Uterus (tissue), 4 donors: ENCODE data around the gene PTRH1. TPM values are rescaled to one million over a fixed set of nuclear protein-coding genes. Genes with fewer than 3 reads are reported as not detected.
"Not testable (repeated sequence)": the region's sequence is repeated elsewhere in the genome, so short reads cannot be mapped to it uniquely, and the experiment has no call there.

Experiments
- DNase-seq, 2 donors: peaks; one replicate each; pipeline ENCODE4 v3.0.0-alpha.2; 2019 to 2020
- H3K27ac ChIP-seq, 2 donors: fragments of 200-600 bp; sonication (generic); 1 replicate in 1 of 2; 2 replicates in 1 of 2; pipeline ENCODE4 v1.5.1; 2016 to 2018
- H3K27me3 ChIP-seq, 2 donors: fragments of 200-600 bp; sonication (generic); one replicate each; pipeline ENCODE4 v1.5.1; 2018 to 2019; ENCODE audit warnings: control low read depth in 1 of 2
- H3K36me3 ChIP-seq, 2 donors: fragments of 200-600 bp; sonication (generic); one replicate each; pipeline ENCODE4 v1.5.1; 2019; ENCODE audit warnings: control low read depth in 1 of 2
- H3K4me1 ChIP-seq, 2 donors: fragments of 200-600 bp; sonication (generic); one replicate each; pipeline ENCODE4 v1.5.1; 2018 to 2019; ENCODE audit warnings: control low read depth in 1 of 2
- H3K4me3 ChIP-seq, 2 donors: fragments of 200-600 bp; sonication (generic); 1 replicate in 1 of 2; 2 replicates in 1 of 2; pipeline ENCODE4 v1.5.1; 2018 to 2019; ENCODE audit warnings: mild to moderate bottlenecking in 1 of 2
- H3K9me3 ChIP-seq, 2 donors: fragments of 200-600 bp; sonication (generic); one replicate each; pipeline ENCODE4 v1.5.1; 2019; ENCODE audit warnings: control low read depth in 1 of 2
- POLR2A ChIP-seq, 2 donors: fragments of 450-650 bp; IDR thresholded peaks; one replicate each; pipeline ENCODE4 v1.6.1; 2016; ENCODE audit warnings: antibody characterized with exemption in 2 of 2, mild to moderate bottlenecking in 1 of 2, moderate library complexity in 1 of 2
- intact Hi-C: fragments of 100-400 bp; cut with DNase I; formaldehyde crosslinking; loops from one replicate; pipeline ENCODE4 v1.15.1; 2023; ENCODE audit warnings: low total_unique reads
- total RNA-seq, 4 donors: library from RNA; depleted of rRNA in 3 of 4; stranded (reverse); fragments of >200 nt in 3 of 4; gene quantifications; one replicate each; pipeline versions ENCODE4 v1.1.0 to v1.2.4, GENCODE V29; 2014 to 2023
- TF ChIP-seq, protein P1 (sequence below), 4 experiments: fragments of 200-600 bp in 2 of 4; fragments of 450-650 bp in 2 of 4; sonication (generic) in 2 of 4; IDR thresholded peaks; one replicate each; pipeline ENCODE4 v1.5.1; 2016 to 2019; ENCODE audit warnings: antibody characterized with exemption in 4 of 4, mild to moderate bottlenecking in 2 of 4, moderate library complexity in 1 of 4
- donor health status: DM: yes; HTN: yes; CAD: no.

Gene PTRH1
- total RNA-seq, 4 donors from 2014 or later, result 3.8 to 18.4 (median 10.4) TPM

DNA sequence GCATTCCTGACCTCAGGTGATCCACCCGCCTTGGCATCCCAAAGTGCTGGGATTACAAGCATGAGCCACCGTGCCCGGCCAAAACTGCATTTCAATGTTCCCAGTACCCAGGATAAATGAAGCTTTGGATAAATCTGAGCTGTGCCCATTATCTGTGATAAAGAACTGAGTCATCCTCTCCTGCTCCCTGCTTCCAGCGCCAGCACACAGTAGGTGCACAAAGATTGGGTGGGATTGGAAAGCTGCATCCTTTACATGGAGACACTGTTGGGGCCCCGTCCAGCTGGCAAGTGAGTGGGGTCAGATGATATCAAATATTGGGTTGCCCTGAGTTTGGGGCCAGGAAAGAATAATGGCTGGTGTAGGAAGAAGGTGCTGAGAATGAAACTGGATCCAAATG is 45.6 kb upstream of the PTRH1 start:
- no peaks in the 10 kb centered on the region for H3K36me3 ChIP-seq
- no peak overlapping the region for H3K4me3 ChIP-seq
- no peaks in the 10 kb centered on the region for H3K9me3 ChIP-seq
- H3K27me3 ChIP-seq, result no peaks in the 10 kb centered on the region
- H3K27ac ChIP-seq, result peak overlapping the region in 1 of 2 donors; percentile 68
- intact Hi-C loops, result no loop called here
- no peak for TF ChIP-seq POLR2A (IDR thresholded peaks at IDR 0.05)
- TF ChIP-seq, protein P1, sequence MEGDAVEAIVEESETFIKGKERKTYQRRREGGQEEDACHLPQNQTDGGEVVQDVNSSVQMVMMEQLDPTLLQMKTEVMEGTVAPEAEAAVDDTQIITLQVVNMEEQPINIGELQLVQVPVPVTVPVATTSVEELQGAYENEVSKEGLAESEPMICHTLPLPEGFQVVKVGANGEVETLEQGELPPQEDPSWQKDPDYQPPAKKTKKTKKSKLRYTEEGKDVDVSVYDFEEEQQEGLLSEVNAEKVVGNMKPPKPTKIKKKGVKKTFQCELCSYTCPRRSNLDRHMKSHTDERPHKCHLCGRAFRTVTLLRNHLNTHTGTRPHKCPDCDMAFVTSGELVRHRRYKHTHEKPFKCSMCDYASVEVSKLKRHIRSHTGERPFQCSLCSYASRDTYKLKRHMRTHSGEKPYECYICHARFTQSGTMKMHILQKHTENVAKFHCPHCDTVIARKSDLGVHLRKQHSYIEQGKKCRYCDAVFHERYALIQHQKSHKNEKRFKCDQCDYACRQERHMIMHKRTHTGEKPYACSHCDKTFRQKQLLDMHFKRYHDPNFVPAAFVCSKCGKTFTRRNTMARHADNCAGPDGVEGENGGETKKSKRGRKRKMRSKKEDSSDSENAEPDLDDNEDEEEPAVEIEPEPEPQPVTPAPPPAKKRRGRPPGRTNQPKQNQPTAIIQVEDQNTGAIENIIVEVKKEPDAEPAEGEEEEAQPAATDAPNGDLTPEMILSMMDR (IDR thresholded peaks at IDR 0.05), result no peak
- no peaks in the 10 kb centered on the region for H3K4me1 ChIP-seq
- no peak for DNase-seq

DNA sequence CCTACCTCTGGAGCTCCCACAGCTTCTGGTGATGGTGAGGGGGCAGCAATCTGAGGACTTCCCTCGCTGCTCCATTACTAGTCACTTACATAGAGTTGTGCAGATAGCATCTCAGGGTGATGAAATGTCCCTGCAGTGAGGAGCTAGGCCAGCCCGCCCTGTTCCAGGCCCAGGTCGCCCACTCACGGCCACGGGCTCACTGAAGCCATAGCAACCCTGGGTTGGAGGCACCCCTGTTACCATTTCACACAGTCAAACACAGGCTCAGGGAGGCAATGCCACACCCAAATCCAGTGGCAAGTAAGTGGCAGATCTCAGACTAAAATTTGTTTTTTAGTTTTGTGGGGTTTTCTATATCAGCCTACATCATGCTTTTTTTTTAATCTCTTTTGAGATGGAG is 43.4 kb upstream of the PTRH1 start:
- Histone ChIP-seq H3K27ac (no peak overlapping the region), H3K9me3 (no peaks in the 10 kb centered on the region), H3K27me3 (peaks cover 0 to 8% of the 10 kb centered on the region in 2 donors), H3K4me1 (peaks cover 0 to 9% of the 10 kb centered on the region in 2 donors), H3K36me3 (no peaks in the 10 kb centered on the region), H3K4me3 (no peak overlapping the region)
- intact Hi-C loops, result no loop called here
- TF ChIP-seq, protein P1 (IDR thresholded peaks at IDR 0.05), result no peak
- no peak for TF ChIP-seq POLR2A (IDR thresholded peaks at IDR 0.05)
- DNase-seq, result no peak

DNA sequence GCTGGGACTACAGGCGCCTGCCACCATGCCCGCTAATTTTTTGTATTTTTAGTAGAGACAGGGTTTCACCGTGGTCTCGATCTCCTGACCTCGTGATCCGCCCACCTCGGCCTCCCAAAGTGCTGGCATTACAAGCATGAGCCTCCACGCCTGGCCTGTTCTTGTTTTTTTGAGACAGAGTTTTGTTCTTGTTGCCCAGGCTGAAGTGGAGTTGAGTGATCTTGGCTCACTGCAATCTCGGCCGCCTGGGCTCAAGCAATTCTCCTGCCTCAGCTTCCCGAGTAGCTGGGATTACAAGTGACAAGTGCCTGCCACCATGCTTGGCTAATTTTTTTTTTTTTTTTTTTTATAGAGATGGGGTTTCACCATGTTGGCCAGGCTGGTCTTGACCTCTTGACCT is 41.3 kb upstream of the PTRH1 start:
- DNase-seq, H3K27ac ChIP-seq, H3K36me3 ChIP-seq, intact Hi-C loops, H3K27me3 ChIP-seq, H3K9me3 ChIP-seq, H3K4me1 ChIP-seq, H3K4me3 ChIP-seq: not testable (repeated sequence)

DNA sequence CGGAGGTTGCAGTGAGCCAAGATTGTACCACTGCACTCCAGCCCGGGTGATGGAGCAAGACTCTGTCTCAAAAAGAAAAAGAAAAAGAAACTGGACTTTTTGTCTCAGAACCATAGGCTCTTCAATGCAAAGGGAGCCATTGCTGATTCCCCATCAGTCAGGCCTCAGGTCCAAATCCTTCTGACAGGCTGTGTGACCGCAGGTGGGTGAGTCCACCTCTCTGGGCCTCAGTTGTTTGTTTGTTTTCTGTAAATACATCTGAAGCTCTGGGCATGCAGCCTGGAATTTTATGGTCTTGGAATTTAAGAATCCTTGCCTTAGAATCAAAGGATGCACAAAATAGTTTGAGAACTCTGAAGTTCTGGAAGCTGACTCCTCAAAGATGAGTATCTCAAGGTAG is 40.8 kb upstream of the PTRH1 start:
- intact Hi-C loops, result no loop called here
- Histone ChIP-seq H3K36me3 (no peaks in the 10 kb centered on the region), H3K4me1 (peaks cover 0 to 9% of the 10 kb centered on the region in 2 donors), H3K27me3 (peaks cover 0 to 8% of the 10 kb centered on the region in 2 donors), H3K27ac (no peak overlapping the region), H3K4me3 (no peak overlapping the region), H3K9me3 (no peaks in the 10 kb centered on the region)
- DNase-seq, result no peak
- TF ChIP-seq POLR2A (IDR thresholded peaks at IDR 0.05), result no peak
- TF ChIP-seq, protein P1 (IDR thresholded peaks at IDR 0.05), result no peak

DNA sequence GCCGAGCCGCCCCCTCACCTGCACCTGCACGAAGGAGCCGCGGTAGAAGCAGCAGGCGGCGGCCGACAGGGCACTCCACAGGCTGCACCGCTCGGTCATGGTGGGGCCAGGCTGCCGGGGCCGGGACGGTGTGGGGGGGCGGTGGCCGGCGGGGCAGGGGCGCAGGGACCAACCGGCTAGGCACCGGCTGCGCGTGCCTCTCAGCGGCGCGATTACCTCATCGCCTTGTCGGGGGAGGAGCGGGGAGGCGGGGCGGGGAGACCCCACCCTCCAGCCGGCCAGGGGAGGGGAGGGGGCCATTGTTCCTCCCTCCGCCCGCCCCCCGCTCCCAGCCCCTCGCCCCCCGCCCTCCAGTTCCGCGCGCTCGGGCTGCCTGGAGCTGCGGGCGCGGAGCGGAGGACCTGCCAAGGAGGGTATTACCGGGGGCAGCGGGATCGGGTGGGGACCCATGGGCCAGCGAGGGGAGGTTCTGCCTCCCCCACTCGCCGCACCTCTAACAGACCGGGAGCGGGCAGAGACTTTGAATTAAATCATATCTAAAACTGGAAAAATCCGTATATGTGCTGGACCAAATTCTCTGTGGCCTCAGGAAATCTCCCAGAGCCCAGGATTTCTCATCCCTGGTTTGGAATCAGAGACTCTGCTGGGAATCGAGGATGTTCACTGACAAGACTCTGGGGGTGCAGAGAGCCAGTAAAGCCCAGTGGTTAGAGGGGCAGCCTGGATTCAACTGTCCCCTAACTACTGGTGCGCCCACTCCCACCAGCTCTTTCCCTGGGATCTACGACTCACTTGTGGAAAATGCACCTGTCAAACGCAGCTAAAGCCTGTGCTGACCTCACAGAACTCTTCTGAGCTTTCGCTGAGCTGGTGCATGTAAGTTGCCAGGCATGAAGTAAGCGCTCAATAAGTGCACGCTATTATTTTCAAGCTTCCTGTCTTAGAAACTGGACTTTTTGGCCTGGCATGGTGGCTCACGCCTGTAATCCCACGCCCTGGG is 39.9 kb upstream of the PTRH1 start:
- Histone ChIP-seq H3K36me3 (no peaks in the 10 kb centered on the region), H3K4me3 (no peak overlapping the region), H3K4me1 (peaks cover 0 to 9% of the 10 kb centered on the region in 2 donors), H3K9me3 (no peaks in the 10 kb centered on the region), H3K27ac (peak overlapping the region; percentile 31 to 35), H3K27me3 (peaks cover 0 to 8% of the 10 kb centered on the region in 2 donors)
- TF ChIP-seq, protein P1 (IDR thresholded peaks at IDR 0.05), result no peak
- no peak for DNase-seq
- intact Hi-C loops, result no loop called here
